A673 (cell line): ENCODE measurements around the gene TTC33. TPM values are rescaled to one million over a fixed set of nuclear protein-coding genes. Genes with fewer than 3 reads are reported as not detected.
A peak's percentile ranks its signal among the peaks of the same experiment; 100 is the strongest.

ENCODE experiments used
- BruUV-seq: library from RNA; stranded (reverse); fragments of 400-500 nt; replicated peaks from 2 replicates; lab custom pipeline; 2021; lab: Mats Ljungman, UMichigan
- CTCF ChIA-PET: fragments of 300-600 bp; sonication (Branson Sonifier 250); formaldehyde crosslinking; loops from one replicate; lab custom pipeline; 2022; ENCODE audit warnings: antibody characterized with exemption; lab: Charles Lee
- POLR2A ChIA-PET: fragments of 300-600 bp; sonication (Branson Sonifier 250); formaldehyde crosslinking; loops from one replicate; lab custom pipeline; 2022; ENCODE audit warnings: antibody characterized with exemption; ENCODE audit not compliant: low non-redundant PET; lab: Charles Lee
- DNase-seq: peaks from one replicate; pipeline ENCODE4 v3.0.0-alpha.2; 2015; ENCODE audit warnings: low spot score
- H3K27ac ChIP-seq: fragments of 200-600 bp; sonication (generic); 2 replicates; pipeline ENCODE4 v1.5.1; 2016; ENCODE audit warnings: mixed run types, low read depth, mild to moderate bottlenecking, mixed read lengths, antibody characterized with exemption, low read length; ENCODE audit not compliant: poor library complexity, severe bottlenecking
- H3K27me3 ChIP-seq: fragments of 200-600 bp; sonication (generic); replicated peaks from 2 replicates; pipeline ENCODE4 v1.6.1; 2017; ENCODE audit warnings: mixed run types, low read depth, mild to moderate bottlenecking, mixed read lengths, antibody characterized with exemption, low read length; ENCODE audit not compliant: insufficient read depth, poor library complexity
- H3K36me3 ChIP-seq: fragments of 200-600 bp; sonication (generic); 2 replicates; pipeline ENCODE4 v1.6.1; 2016; ENCODE audit warnings: mixed run types, mild to moderate bottlenecking, mixed read lengths, antibody characterized with exemption, low read length; ENCODE audit not compliant: insufficient read depth, poor library complexity, severe bottlenecking
- H3K4me1 ChIP-seq: fragments of 200-600 bp; sonication (generic); 2 replicates; pipeline ENCODE4 v1.6.1; 2017; ENCODE audit warnings: mixed run types, mild to moderate bottlenecking, mixed read lengths, antibody characterized with exemption, low read length; ENCODE audit not compliant: insufficient read depth, poor library complexity, severe bottlenecking
- H3K4me3 ChIP-seq: fragments of 200-600 bp; sonication (generic); 2 replicates; pipeline ENCODE4 v1.5.1; 2016; ENCODE audit warnings: low read depth, mixed run types, mild to moderate bottlenecking, mixed read lengths, low read length; ENCODE audit not compliant: poor library complexity, severe bottlenecking
- H3K9me3 ChIP-seq: fragments of 200-600 bp; sonication (generic); 2 replicates; pipeline ENCODE4 v1.6.1; 2016; ENCODE audit warnings: mixed run types, low read depth, mild to moderate bottlenecking, mixed read lengths, antibody characterized with exemption, low read length; ENCODE audit not compliant: poor library complexity, severe bottlenecking
- EZH2 ChIP-seq: fragments of 200-600 bp; sonication (generic); IDR thresholded peaks from 2 replicates; pipeline ENCODE4 v1.6.1; 2017; ENCODE audit warnings: borderline replicate concordance, low read depth, mild to moderate bottlenecking, mixed read lengths, antibody characterized with exemption, low read length; ENCODE audit not compliant: poor library complexity, severe bottlenecking
- intact Hi-C: fragments of 100-400 bp; cut with micrococcal nuclease; formaldehyde crosslinking; loops from one replicate; pipeline ENCODE4 v1.10.0; 2022; ENCODE audit not compliant: unreplicated experiment
- total RNA-seq: library from RNA; stranded (reverse); gene quantifications from 2 replicates; pipeline ENCODE4 v1.2.3, GENCODE V29; 2021
- TF ChIP-seq, protein P1 (sequence below): fragments of 300-800, 200-600 bp; sonication (generic); conservative IDR thresholded peaks from 2 replicates; pipeline ENCODE4 v1.5.1; 2017; ENCODE audit warnings: low read depth, mild to moderate bottlenecking, antibody characterized with exemption, low read length, moderate library complexity, mixed read lengths

The TTC33 gene
- total RNA-seq, 1 experiment from 2014 or later, result 17.0 TPM

DNA sequence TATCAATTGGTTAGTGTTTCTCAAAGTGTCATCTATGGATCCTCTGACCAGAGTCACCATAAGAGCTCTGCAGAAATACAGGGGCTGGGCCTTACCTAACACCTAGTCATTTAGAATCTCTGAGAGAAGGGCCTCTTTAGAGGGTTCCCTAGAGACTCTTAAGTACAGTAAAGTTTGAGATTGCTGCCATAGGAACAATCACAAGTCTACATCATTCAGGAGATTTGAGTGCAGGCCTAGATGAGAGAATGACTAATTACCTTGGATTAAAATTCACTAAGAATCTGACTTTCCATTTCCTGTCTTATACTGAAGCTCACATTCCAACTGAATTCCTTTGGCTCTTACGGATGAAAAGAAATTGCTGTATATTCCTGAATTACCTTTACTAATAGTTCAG is 258.2 kb downstream of the TTC33 start:
- TF ChIP-seq, protein P1, sequence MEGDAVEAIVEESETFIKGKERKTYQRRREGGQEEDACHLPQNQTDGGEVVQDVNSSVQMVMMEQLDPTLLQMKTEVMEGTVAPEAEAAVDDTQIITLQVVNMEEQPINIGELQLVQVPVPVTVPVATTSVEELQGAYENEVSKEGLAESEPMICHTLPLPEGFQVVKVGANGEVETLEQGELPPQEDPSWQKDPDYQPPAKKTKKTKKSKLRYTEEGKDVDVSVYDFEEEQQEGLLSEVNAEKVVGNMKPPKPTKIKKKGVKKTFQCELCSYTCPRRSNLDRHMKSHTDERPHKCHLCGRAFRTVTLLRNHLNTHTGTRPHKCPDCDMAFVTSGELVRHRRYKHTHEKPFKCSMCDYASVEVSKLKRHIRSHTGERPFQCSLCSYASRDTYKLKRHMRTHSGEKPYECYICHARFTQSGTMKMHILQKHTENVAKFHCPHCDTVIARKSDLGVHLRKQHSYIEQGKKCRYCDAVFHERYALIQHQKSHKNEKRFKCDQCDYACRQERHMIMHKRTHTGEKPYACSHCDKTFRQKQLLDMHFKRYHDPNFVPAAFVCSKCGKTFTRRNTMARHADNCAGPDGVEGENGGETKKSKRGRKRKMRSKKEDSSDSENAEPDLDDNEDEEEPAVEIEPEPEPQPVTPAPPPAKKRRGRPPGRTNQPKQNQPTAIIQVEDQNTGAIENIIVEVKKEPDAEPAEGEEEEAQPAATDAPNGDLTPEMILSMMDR, result no peak
- no peak for TF ChIP-seq EZH2
- CTCF ChIA-PET, result no interaction called here
- Histone ChIP-seq H3K36me3 (no peaks in the 10 kb centered on the region), H3K27ac (no peak overlapping the region), H3K27me3 (no peaks in the 10 kb centered on the region), H3K4me1 (peaks cover 3% of the 10 kb centered on the region), H3K9me3 (no peaks in the 10 kb centered on the region), H3K4me3 (no peak overlapping the region)
- intact Hi-C loops, result no loop called here
- no TSS peak for BruUV-seq
- POLR2A ChIA-PET, result no interaction called here
- peak; percentile 68 for DNase-seq

GRCh38 chr5:40495237-40495635 is 260.5 kb downstream of the TTC33 start:
- H3K27me3 ChIP-seq, result no peaks in the 10 kb centered on the region
- CTCF ChIA-PET, result no interaction called here
- H3K36me3 ChIP-seq, result no peaks in the 10 kb centered on the region
- POLR2A ChIA-PET, result no interaction called here
- H3K4me3 ChIP-seq, result no peak overlapping the region
- intact Hi-C loops, result no loop called here
- no peak overlapping the region for H3K27ac ChIP-seq
- no peaks in the 10 kb centered on the region for H3K9me3 ChIP-seq
- peaks cover 6% of the 10 kb centered on the region for H3K4me1 ChIP-seq
- BruUV-seq, result no TSS peak
- TF ChIP-seq, protein P1, result no peak
- TF ChIP-seq EZH2, result no peak
- DNase-seq, result no peak

GRCh38 chr5:40494631-40495236 is 261.0 kb downstream of the TTC33 start:
- POLR2A ChIA-PET, result no interaction called here
- no peak for DNase-seq
- intact Hi-C loops, result no loop called here
- peaks cover 7% of the 10 kb centered on the region for H3K4me1 ChIP-seq
- CTCF ChIA-PET, result no interaction called here
- H3K4me3 ChIP-seq, result no peak overlapping the region
- no peaks in the 10 kb centered on the region for H3K9me3 ChIP-seq
- TF ChIP-seq, protein P1, result no peak
- TF ChIP-seq EZH2, result no peak
- H3K27ac ChIP-seq, result no peak overlapping the region
- BruUV-seq, result no TSS peak
- H3K36me3 ChIP-seq, result no peaks in the 10 kb centered on the region
- H3K27me3 ChIP-seq, result no peaks in the 10 kb centered on the region
